Measurements from ENCODE around the gene CTTNBP2. TPM values are rescaled to one million over a fixed set of nuclear protein-coding genes. Genes with fewer than 3 reads are reported as not detected.

The CTTNBP2 gene
- total and polyA plus RNA-seq, 7 donors, result 0.60 to 11.1 (median 4.9) TPM

DNA sequence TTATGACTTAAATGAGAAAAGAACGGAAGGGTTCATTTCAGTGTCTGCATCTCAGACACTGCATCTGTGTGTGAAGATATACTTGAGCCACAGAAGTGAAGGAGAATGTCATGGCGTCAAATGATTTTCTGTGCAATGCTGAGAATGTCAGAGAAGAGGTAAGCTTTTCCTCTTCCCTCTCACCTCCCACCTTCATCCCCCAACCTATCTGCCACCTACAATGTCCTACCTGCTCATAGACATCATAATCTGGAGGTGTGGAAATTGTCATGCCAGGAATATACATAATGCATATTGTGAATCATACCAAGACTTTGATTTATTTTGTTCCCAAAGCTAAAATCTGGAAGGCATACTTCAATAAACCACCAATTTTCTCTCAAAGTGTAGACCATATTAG is 53.7 kb downstream of the CTTNBP2 start:
- TF ChIP-seq POLR2A (IDR thresholded peaks at IDR 0.05) (no peak), POLR2AphosphoS5 (IDR thresholded peaks at IDR 0.05) (no peak), EP300 (IDR thresholded peaks at IDR 0.05) (no peak)
- TF ChIP-seq, protein P1, sequence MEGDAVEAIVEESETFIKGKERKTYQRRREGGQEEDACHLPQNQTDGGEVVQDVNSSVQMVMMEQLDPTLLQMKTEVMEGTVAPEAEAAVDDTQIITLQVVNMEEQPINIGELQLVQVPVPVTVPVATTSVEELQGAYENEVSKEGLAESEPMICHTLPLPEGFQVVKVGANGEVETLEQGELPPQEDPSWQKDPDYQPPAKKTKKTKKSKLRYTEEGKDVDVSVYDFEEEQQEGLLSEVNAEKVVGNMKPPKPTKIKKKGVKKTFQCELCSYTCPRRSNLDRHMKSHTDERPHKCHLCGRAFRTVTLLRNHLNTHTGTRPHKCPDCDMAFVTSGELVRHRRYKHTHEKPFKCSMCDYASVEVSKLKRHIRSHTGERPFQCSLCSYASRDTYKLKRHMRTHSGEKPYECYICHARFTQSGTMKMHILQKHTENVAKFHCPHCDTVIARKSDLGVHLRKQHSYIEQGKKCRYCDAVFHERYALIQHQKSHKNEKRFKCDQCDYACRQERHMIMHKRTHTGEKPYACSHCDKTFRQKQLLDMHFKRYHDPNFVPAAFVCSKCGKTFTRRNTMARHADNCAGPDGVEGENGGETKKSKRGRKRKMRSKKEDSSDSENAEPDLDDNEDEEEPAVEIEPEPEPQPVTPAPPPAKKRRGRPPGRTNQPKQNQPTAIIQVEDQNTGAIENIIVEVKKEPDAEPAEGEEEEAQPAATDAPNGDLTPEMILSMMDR (IDR thresholded peaks at IDR 0.05), result no peak
- Histone ChIP-seq H3K36me3 (no peaks in the 10 kb centered on the region), H3K4me1 (no peaks in the 10 kb centered on the region), H3K9me3 (no peaks in the 10 kb centered on the region), H3K27ac (no peak overlapping the region), H3K27me3 (no peaks in the 10 kb centered on the region), H3K4me3 (no peak overlapping the region)
- WGBS, 2 donors, result 87 to 92% methylated on average over 2 of the region's 2 CpGs
- intact Hi-C loops (cut with DNase I), result no loop called here
- DNase-seq, result no peak

DNA sequence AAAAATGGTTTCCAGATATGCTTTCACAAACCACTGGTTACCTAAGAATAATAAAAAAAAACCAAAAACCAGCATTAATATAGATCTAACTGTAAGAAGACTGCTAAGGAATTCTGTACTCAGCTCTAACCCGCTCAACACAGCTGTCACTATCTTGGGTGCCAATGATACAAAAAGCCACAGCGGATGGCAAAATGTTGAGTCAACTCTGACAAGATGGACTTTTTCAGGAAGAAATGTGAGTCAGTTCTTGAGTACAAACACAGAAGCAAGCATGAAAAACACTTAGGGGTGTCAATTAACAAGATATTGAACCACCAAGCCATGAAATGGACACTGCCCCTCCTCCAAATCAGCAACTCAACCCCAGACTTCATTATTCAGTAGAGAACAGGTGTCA is 55.0 kb downstream of the CTTNBP2 start:
- no peak overlapping the region for H3K4me3 ChIP-seq
- 89 to 97% methylated on average over 2 of the region's 2 CpGs for WGBS, 2 donors
- no peaks in the 10 kb centered on the region for H3K27me3 ChIP-seq
- DNase-seq, result no peak
- H3K27ac ChIP-seq, result no peak overlapping the region
- intact Hi-C loops (cut with DNase I), result no loop called here
- H3K9me3 ChIP-seq, result no peaks in the 10 kb centered on the region
- H3K36me3 ChIP-seq, result no peaks in the 10 kb centered on the region
- TF ChIP-seq, protein P1 (IDR thresholded peaks at IDR 0.05), result no peak
- no peak for TF ChIP-seq POLR2AphosphoS5 (IDR thresholded peaks at IDR 0.05)
- no peak for TF ChIP-seq EP300 (IDR thresholded peaks at IDR 0.05)
- TF ChIP-seq POLR2A (IDR thresholded peaks at IDR 0.05), result no peak
- no peaks in the 10 kb centered on the region for H3K4me1 ChIP-seq

DNA sequence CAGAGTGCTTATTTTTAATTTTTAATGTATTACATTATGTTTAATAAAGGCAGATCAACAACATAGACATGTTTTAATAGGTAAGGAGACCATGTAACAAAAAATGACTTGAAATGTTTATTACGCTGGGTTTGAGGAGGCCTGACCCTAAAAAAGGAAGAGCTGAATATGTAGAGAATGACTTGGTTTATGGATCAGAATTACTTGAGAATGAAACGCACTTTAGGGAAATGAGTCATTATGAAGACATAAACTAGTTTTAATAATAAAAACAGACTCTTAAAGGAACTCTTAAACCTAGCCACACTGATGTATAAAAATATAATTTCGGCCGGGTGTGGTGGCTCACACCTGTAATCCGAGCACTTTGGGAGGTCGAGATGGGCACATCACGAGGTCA is 56.5 kb downstream of the CTTNBP2 start:
- H3K36me3 ChIP-seq, result no peaks in the 10 kb centered on the region
- TF ChIP-seq EP300 (IDR thresholded peaks at IDR 0.05), result no peak
- TF ChIP-seq, protein P1 (IDR thresholded peaks at IDR 0.05), result no peak
- H3K4me1 ChIP-seq, result no peaks in the 10 kb centered on the region
- no peak overlapping the region for H3K4me3 ChIP-seq
- intact Hi-C loops (cut with DNase I), result no loop called here
- H3K27me3 ChIP-seq, result no peaks in the 10 kb centered on the region
- H3K9me3 ChIP-seq, result no peaks in the 10 kb centered on the region
- WGBS, 2 donors, result 80 to 81% methylated on average over 7 of the region's 7 CpGs
- no peak for DNase-seq
- H3K27ac ChIP-seq, result no peak overlapping the region

DNA sequence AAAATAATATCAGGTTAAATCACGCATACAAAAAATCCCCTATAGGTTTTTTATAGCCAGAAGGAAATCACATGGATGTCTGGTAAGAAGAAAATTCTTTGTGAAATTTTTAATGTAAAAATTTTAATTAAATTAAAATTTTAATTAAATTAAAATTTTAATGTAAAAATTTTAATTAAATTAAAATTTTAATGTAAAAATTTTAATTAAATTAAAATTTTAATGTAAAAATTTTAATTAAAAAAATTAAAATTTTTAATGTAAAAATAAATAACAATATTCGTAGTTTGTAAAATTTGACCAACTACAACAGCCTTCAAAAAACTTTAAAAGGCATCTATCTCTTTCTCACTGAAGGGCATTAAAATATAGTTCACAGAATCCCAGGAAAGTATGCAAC is 61.5 kb downstream of the CTTNBP2 start:
- H3K4me3 ChIP-seq, result no peak overlapping the region
- no peak overlapping the region for H3K27ac ChIP-seq
- TF ChIP-seq EP300 (IDR thresholded peaks at IDR 0.05), result no peak
- TF ChIP-seq, protein P1 (IDR thresholded peaks at IDR 0.05), result no peak
- no peak for TF ChIP-seq POLR2AphosphoS5 (IDR thresholded peaks at IDR 0.05)
- no peak for TF ChIP-seq POLR2A (IDR thresholded peaks at IDR 0.05)
- H3K4me1 ChIP-seq, result peaks cover 0 to 15% (median 9%) of the 10 kb centered on the region in 4 donors
- no peaks in the 10 kb centered on the region for H3K36me3 ChIP-seq
- intact Hi-C loops (cut with DNase I), result no loop called here
- no peaks in the 10 kb centered on the region for H3K9me3 ChIP-seq
- 96 to 97% methylated on average over 2 of the region's 2 CpGs for WGBS, 2 donors
- H3K27me3 ChIP-seq, result no peaks in the 10 kb centered on the region
- DNase-seq, result no peak
